Keratinocyte (primary cell): ENCODE results near the gene UCMA. TPM values are rescaled to one million over a fixed set of nuclear protein-coding genes. Genes with fewer than 3 reads are reported as not detected.
"Not testable (repeated sequence)": the region's sequence is repeated elsewhere in the genome, so short reads cannot be mapped to it uniquely, and the experiment has no call there.

Experiments
- DNase-seq: peaks from one replicate; pipeline ENCODE4 v3.0.0-alpha.2; 2011; ENCODE audit warnings: low read depth, missing footprints, low spot score
- FAIRE-seq: peaks from 2 replicates; lab custom pipeline; 2011; peaks lifted over from hg19 to GRCh38; lab: Jason Lieb, UNC
- H2AFZ ChIP-seq: 2 replicates; pipeline ENCODE4 v1.6.0; 2012; ENCODE audit warnings: low read length, control low read depth, inconsistent platforms; ENCODE audit not compliant: control insufficient read depth
- H3K27ac ChIP-seq: 2 replicates; pipeline ENCODE4 v1.5.1; 2011; ENCODE audit warnings: low read length; ENCODE audit not compliant: control insufficient read depth, insufficient read depth
- H3K27me3 ChIP-seq: 3 replicates; pipeline ENCODE4 v1.6.0; 2011; ENCODE audit warnings: low read length; ENCODE audit not compliant: control insufficient read depth, insufficient read depth; ENCODE audit errors: extremely low read depth
- H3K36me3 ChIP-seq, 2 experiments: 2 replicates in 1 of 2; 3 replicates in 1 of 2; pipeline ENCODE4 v1.5.1; 2011; ENCODE audit warnings: low read length in 2 of 2, mild to moderate bottlenecking in 1 of 2; ENCODE audit not compliant: control insufficient read depth in 2 of 2, insufficient read depth in 2 of 2; ENCODE audit errors: extremely low read depth in 1 of 2
- H3K4me1 ChIP-seq: 3 replicates; pipeline ENCODE4 v1.5.1; 2011; ENCODE audit warnings: low read length; ENCODE audit not compliant: control insufficient read depth, insufficient read depth; ENCODE audit errors: extremely low read depth
- H3K4me2 ChIP-seq: 3 replicates; pipeline ENCODE4 v1.6.0; 2011; ENCODE audit warnings: low read depth, low read length; ENCODE audit not compliant: control insufficient read depth, insufficient read depth; ENCODE audit errors: extremely low read depth
- H3K4me3 ChIP-seq, 3 experiments: fragments of 200-600 bp in 1 of 3; sonication (generic) in 1 of 3; 2 replicates in 2 of 3; 3 replicates in 1 of 3; pipeline ENCODE4 v1.5.1; 2011 to 2016; ENCODE audit warnings: low read length in 3 of 3, mild to moderate bottlenecking in 3 of 3, control low read depth in 2 of 3, inconsistent platforms in 1 of 3, low read depth in 1 of 3, mixed read lengths in 1 of 3, mixed run types in 1 of 3, moderate library complexity in 1 of 3; ENCODE audit not compliant: control insufficient read depth in 2 of 3, insufficient read depth in 2 of 3; ENCODE audit errors: extremely low read depth in 1 of 3
- H3K79me2 ChIP-seq: 2 replicates; pipeline ENCODE4 v1.6.0; 2012; ENCODE audit warnings: low read length; ENCODE audit not compliant: control insufficient read depth, insufficient read depth
- H3K9ac ChIP-seq: 3 replicates; pipeline ENCODE4 v1.6.0; 2011; ENCODE audit warnings: low read length; ENCODE audit not compliant: control insufficient read depth, insufficient read depth; ENCODE audit errors: extremely low read depth
- H3K9me1 ChIP-seq: 3 replicates; pipeline ENCODE4 v1.6.0; 2011; ENCODE audit warnings: low read length; ENCODE audit not compliant: control insufficient read depth, insufficient read depth; ENCODE audit errors: extremely low read depth
- H3K9me3 ChIP-seq: 2 replicates; pipeline ENCODE4 v1.5.1; 2012; ENCODE audit warnings: low read depth, low read length; ENCODE audit not compliant: control insufficient read depth
- H4K20me1 ChIP-seq: 3 replicates; pipeline ENCODE4 v1.6.0; 2011; ENCODE audit warnings: low read length; ENCODE audit not compliant: control insufficient read depth, insufficient read depth; ENCODE audit errors: extremely low read depth
- CTCF ChIP-seq, 3 experiments: IDR thresholded peaks in 1 of 3; conservative IDR thresholded peaks in 1 of 3; optimal IDR thresholded peaks in 1 of 3; 2 replicates in 2 of 3; 3 replicates in 1 of 3; pipeline versions ENCODE3 to v1.5.1; 2011; ENCODE audit warnings: low read length in 3 of 3, mild to moderate bottlenecking in 3 of 3, moderate library complexity in 2 of 3, control low read depth in 1 of 3, inconsistent platforms in 1 of 3; ENCODE audit not compliant: insufficient read depth in 2 of 3; ENCODE audit errors: extremely low read depth in 1 of 3
- EZH2 ChIP-seq: IDR thresholded peaks from one replicate; pipeline ENCODE4 v1.6.1; 2012; ENCODE audit warnings: inconsistent platforms, mild to moderate bottlenecking, low read length, moderate library complexity
- dilution Hi-C: fragments of 300-500 bp; cut with MboI; formaldehyde crosslinking; loops from one replicate; pipeline ENCODE4 v1.7.0; 2020; ENCODE audit warnings: low sequenced_read_pairs; ENCODE audit not compliant: extremely low pct_ligation_motif_present
- polyA minus RNA-seq, 3 experiments: library from RNA; depleted of rRNA, polyadenylated mRNA; stranded (reverse); fragments of >200 nt; gene quantifications; 1 replicate in 1 of 3; 2 replicates in 1 of 3; 3 replicates in 1 of 3; pipeline ENCODE4 v1.2.3, GENCODE V29; 2011
- polyA plus RNA-seq, 5 experiments: library from polyadenylated mRNA; depleted of rRNA in 3 of 5; stranded (reverse) in 3 of 5; stranded (forward) in 1 of 5; unstranded in 1 of 5; fragments of >200 nt; gene quantifications; 1 replicate in 1 of 5; 2 replicates in 3 of 5; 3 replicates in 1 of 5; pipeline versions ENCODE4 v1.2.1 to v1.2.3, GENCODE V29; 2011 to 2012; ENCODE audit warnings: missing spikeins in 2 of 5, low read depth in 1 of 5, low replicate concordance in 1 of 5

The UCMA gene
- polyA plus RNA-seq = not detected in 3 replicates
- polyA plus RNA-seq (2011; ENCODE audit: low read depth) = not detected
- not detected in 2 replicates for polyA plus RNA-seq (2011; cell fraction: cytosol; rRNA removed)
- polyA plus RNA-seq (2011; cell fraction: nucleus; rRNA removed) = not detected in 2 replicates
- not detected in 2 replicates for polyA plus RNA-seq (2012; ENCODE audit: low replicate concordance)
- not detected in 3 replicates for polyA minus RNA-seq
- polyA minus RNA-seq (2011; cell fraction: cytosol; rRNA and poly(A)+ RNA removed) = not detected
- polyA minus RNA-seq (2011; cell fraction: nucleus; rRNA and poly(A)+ RNA removed) = not detected in 2 replicates

- H3K4me2 ChIP-seq = no peak within 1 kb of the TSS
- no peaks in the 10 kb centered on the region for H3K36me3 ChIP-seq
- H3K9ac ChIP-seq = no peak within 1 kb of the TSS
- no peak within 1 kb of the TSS for H3K4me3 ChIP-seq
- no peaks in the 10 kb centered on the region for H3K9me1 ChIP-seq
- no peaks in the 10 kb centered on the region for H4K20me1 ChIP-seq
- H3K9me3 ChIP-seq = no peaks in the 10 kb centered on the region
- H3K79me2 ChIP-seq = no peaks in the 10 kb centered on the region
- TF ChIP-seq CTCF (optimal IDR thresholded peaks at IDR 0.05 in 1 of 3, IDR thresholded peaks at IDR 0.05 in 1 of 3, conservative IDR thresholded peaks at IDR 0.05 in 1 of 3; ENCODE audit: extremely low read depth in 1 of 3, insufficient read depth in 2 of 3, low read length in 3 of 3) (no peak), EZH2 (no peak)
- DNase-seq (no peak), FAIRE-seq (no peak)
- peaks cover 3% of the 10 kb centered on the region for H3K27me3 ChIP-seq
- H3K4me1 ChIP-seq = no peaks in the 10 kb centered on the region
- dilution Hi-C loops = no loop called here
- H2AFZ ChIP-seq = no peak within 1 kb of the TSS
- H3K27ac ChIP-seq = no peak within 1 kb of the TSS
These were observed at the start of gene UCMA for GRCh38 chr10:13234172-13234571. Gene UCMA, minus strand, starts transcription at chr10:13234374. Its CDS starts 116 bp downstream, at chr10:13234258.

- H3K9me3 ChIP-seq, H3K4me1 ChIP-seq, H3K36me3 ChIP-seq, H3K4me2 ChIP-seq, H3K27ac ChIP-seq, FAIRE-seq, H3K4me3 ChIP-seq, H4K20me1 ChIP-seq, H3K27me3 ChIP-seq, dilution Hi-C loops, H2AFZ ChIP-seq, DNase-seq, H3K9me1 ChIP-seq, H3K9ac ChIP-seq, H3K79me2 ChIP-seq: not testable (repeated sequence)
These were observed 48.2 kb upstream of the UCMA start for GRCh38 chr10:13282348-13282747.
